Colon (tissue), 2 donors: ENCODE results near the gene RUNX3.

Source experiments
- FAIRE-seq: peaks from 2 replicates; lab custom pipeline; 2012; peaks lifted over from hg19 to GRCh38; lab: Jason Lieb, UNC
- donor health status: control.
- donor health status: control.

The RUNX3 gene

GRCh38 chr1:24878775-24879742 lies 51.0 kb downstream of the RUNX3 start:
- no peak for FAIRE-seq

DNA sequence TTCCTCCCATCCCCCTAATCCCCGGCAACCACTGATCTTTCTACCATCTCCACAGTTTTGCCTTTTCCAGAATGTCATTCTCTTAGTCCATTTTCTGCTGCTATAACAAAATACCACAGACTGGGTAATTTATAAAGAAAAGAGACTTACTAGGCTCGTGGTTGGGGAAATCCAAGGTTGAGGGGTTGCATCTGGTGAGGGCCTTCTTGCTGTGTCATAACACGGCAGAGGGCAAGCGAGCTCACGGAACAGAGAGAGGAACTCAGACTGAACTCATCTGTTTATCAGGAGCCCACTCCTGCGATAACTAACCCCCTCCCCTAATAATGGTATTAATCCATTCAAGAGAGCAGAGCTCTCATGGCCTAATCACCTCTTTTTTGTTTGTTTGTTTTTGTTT lies 52.0 kb downstream of the RUNX3 start:
- no peak for FAIRE-seq

GRCh38 chr1:24875991-24876506 lies 54.0 kb downstream of the RUNX3 start:
- FAIRE-seq = no peak

- FAIRE-seq = no peak
Measured at GRCh38 chr1:24875257-24875656, 54.8 kb downstream of the RUNX3 start.

DNA sequence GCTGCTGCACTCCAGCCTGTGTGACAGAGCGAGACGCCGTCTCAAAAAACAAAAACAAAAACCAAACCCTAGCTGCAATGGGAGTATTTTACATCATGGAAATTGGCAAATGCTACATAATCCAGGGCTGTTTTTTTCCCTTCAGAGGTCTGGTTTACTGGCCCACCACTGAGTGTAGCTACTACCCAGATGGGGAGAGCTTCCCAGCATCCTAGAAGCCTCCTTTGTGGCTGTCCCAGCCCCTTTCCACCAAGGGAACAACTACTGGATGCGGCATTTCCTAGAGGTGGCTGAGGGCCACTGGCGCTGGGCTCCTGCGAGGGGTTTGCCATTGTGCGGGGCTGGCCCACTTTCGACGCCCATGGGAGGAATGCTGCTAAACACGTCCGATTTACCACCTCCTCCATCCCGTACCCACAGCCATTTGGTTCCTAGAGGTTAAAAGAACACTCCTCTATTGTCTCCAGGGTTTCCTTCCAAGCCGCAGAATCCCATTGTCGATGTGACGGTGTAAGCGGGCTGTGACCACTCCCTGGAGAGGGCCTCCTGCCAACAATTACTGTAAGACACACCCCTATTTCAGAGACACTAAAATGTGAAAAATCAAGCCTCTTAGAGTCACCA lies 55.4 kb downstream of the RUNX3 start:
- FAIRE-seq = no peak

DNA sequence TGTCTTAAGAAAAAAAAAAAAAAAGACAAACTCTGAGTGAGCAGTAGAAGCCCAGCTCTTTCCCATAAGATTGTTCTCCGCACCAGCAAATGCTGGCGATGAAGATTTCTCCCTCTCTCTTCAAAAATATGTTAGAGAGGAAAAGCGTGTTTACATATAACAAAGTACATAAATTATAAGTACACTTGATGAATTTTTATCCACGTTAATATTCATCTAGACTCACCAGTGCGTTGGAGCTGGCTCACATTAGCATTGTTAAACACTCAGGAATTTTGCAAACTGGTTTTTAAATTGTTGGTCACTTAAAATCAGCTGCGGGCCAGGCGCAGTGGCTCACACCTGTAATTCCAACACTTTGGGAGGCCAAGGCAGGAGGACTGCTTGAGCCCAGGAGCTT lies 56.0 kb downstream of the RUNX3 start:
- FAIRE-seq = no peak

DNA sequence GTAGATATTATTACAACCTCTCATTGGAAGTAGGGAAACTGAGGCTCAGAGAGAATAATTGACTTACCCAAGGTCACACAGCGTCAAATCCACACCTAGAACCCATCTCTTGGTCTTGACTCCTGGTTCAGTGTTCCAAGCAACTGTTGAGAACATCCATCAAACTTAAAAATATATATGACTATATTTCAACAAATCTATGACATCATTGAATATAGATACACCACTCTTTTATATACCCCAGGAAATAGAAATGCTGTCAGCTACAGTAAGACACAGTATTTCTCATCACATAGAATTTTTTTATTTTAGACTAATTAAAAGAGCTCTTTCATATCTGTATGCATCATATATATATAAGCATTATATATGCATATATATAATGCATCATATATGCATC lies 56.9 kb downstream of the RUNX3 start:
- no peak for FAIRE-seq

- FAIRE-seq = no peak
Measured at GRCh38 chr1:24872061-24872850, 57.8 kb downstream of the RUNX3 start.

GRCh38 chr1:24871306-24871901 lies 58.7 kb downstream of the RUNX3 start:
- no peak for FAIRE-seq

- no peak for FAIRE-seq
Measured at GRCh38 chr1:24870551-24871195, 59.4 kb downstream of the RUNX3 start.

GRCh38 chr1:24868016-24868875 lies 61.8 kb downstream of the RUNX3 start:
- no peak for FAIRE-seq

GRCh38 chr1:24867084-24867870 lies 62.8 kb downstream of the RUNX3 start:
- FAIRE-seq = no peak

DNA sequence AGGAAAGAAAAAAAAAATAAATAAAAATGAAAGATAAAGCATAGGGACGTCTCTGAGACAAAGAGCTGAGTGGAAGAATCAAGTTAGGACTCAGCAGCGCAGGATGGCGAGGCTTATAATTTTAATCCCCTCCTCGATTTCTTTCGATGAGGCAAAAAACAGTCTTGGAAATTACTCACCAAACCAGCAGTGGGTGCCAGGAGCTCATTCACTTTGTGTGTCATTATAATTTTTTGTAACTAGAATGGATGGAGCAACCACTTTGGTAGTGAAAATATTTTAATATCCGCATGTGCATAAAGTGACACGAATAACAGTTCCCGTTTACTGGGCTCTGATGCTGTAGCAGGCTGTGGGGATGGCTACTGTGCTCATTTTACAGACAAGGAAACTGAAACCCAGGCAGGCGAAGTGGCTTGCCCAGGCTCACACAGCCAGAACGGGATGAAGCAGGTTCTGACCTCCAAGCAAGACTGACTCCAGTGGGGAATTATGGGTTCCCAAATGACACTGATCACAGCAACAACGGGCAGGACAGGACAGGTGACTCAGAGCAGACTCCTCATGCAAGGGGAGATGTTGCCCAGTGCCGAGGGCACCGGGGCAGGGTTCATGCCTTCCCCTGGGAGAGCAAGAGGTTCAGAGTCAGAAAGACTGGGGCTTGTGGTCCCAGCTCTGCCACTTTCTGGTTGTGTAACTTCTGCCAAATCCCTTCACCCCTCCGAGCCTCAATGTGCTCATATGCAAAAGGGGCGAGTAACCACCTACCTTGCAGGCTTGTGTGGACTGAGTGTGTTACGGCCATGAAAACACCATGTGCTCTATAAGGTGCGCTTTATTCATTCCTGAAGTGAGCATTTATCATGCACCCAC lies 63.6 kb downstream of the RUNX3 start:
- no peak for FAIRE-seq

DNA sequence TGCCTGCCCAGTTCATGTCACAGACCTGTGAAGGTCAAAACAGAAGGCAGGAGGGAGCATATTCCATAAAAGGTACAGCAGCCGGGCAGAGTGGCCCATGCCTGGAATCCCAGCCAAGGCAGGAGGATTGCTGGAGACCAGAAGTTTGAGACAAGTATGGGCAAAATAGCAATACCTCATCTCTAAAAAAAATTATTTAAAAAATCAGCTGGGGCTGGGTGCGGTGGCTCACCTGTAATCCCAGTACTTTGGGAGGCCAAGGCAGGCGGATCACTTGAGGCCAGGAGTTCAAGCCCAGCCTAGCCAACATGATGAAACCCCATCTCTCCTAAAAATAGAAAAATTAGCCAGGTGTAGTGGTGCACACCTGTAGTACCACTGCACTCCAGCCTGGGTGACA lies 64.5 kb downstream of the RUNX3 start:
- no peak for FAIRE-seq

DNA sequence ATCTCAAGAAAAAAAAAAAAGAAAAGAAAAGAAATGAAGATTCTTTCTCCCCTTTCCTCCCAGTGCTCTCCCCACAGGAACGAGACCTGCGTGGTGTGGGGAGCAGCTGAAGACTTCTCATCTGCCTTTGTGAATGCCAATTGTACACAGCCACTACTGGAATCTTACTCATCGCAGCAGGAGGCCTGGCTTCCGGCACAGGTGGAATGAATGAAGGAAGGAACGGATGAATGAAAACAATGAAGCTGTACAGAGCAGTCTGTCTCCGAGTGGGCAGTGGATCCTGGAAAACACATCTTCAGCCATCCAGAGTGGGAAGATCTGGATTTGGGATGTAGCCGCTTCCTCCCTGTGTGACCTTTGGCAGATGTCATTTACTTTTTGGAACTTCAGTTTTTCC lies 64.9 kb downstream of the RUNX3 start:
- FAIRE-seq = no peak

- no peak for FAIRE-seq
Measured at GRCh38 chr1:24864370-24864777, 65.7 kb downstream of the RUNX3 start.

DNA sequence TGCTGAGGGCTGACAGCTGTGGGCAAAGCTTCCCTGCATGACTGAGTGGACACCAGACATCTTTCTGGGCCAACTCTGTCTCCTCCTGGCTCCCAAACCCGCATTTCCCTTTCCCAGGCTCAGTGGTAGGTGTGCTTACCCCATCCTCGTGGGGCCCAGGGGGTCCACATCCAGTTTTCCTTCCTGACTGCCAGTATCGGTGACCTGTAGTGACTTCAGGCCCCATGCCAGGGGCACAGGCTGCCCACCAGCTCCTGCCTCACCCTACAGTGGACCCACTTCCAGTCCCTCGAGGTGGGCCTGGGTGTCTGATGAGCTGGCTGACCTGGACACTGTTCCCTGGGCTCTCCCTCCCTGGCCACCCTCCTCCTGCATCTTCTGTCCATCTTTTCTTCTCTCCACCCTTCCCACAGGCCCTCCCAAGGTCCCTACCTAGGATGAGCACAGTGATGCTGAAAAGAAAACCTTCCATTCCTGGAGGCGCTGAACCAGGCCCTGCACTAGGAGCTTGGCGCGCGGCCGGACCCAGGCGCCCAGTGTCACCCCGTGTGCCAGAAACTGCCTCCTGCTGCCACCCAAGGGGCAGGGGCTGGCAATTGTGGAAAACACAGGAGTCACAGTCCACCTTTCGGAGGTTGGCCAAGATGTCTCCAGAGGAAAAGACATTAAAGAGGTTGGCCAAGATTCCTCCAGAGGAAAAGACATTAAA lies 67.1 kb downstream of the RUNX3 start:
- no peak for FAIRE-seq
